Retinal pigment epithelial cell (primary cell): ENCODE data around the gene MYLK2.

Source experiments
- DNase-seq: peaks from one replicate; pipeline ENCODE4 v3.0.0-alpha.2; 2010; ENCODE audit warnings: low read depth
- H3K4me3 ChIP-seq: 2 replicates; pipeline ENCODE4 v1.5.1; 2011; ENCODE audit warnings: mild to moderate bottlenecking, low read length, control low read depth, moderate library complexity
- TF ChIP-seq, protein P1 (sequence below): conservative IDR thresholded peaks from 2 replicates; pipeline ENCODE4 v1.5.1; 2011; ENCODE audit warnings: low read depth, low read length, control low read depth, inconsistent platforms

MYLK2 gene

DNA sequence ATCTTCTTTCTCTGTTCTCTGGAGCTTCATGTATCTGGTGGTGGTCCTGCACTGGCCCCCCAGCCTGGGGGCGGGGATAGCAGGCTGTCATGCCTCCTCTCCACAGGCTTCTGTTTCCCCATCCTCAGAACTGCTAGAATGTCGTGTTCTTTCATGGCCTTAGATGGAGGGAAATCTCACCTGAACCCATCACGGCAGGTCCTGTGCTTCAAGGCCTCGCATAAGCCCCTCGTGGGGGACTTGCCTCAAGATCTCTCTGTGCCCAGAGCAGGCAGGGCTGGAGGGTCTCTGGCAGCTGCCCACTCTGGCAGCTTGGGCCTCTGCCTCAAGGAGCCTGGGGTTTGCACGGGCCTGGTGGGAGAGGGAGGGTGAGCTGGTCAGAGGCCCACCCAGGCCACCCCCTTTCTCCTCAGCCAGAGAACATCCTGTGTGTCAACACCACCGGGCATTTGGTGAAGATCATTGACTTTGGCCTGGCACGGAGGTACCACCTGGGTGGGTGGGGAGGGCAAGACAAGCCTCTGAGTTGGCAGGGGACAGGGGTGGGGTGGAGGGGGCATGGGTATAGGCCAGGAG, 11.3 kb downstream of the MYLK2 start:
- no peak for DNase-seq
- TF ChIP-seq, protein P1, sequence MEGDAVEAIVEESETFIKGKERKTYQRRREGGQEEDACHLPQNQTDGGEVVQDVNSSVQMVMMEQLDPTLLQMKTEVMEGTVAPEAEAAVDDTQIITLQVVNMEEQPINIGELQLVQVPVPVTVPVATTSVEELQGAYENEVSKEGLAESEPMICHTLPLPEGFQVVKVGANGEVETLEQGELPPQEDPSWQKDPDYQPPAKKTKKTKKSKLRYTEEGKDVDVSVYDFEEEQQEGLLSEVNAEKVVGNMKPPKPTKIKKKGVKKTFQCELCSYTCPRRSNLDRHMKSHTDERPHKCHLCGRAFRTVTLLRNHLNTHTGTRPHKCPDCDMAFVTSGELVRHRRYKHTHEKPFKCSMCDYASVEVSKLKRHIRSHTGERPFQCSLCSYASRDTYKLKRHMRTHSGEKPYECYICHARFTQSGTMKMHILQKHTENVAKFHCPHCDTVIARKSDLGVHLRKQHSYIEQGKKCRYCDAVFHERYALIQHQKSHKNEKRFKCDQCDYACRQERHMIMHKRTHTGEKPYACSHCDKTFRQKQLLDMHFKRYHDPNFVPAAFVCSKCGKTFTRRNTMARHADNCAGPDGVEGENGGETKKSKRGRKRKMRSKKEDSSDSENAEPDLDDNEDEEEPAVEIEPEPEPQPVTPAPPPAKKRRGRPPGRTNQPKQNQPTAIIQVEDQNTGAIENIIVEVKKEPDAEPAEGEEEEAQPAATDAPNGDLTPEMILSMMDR = no peak
- no peak overlapping the region for H3K4me3 ChIP-seq

DNA sequence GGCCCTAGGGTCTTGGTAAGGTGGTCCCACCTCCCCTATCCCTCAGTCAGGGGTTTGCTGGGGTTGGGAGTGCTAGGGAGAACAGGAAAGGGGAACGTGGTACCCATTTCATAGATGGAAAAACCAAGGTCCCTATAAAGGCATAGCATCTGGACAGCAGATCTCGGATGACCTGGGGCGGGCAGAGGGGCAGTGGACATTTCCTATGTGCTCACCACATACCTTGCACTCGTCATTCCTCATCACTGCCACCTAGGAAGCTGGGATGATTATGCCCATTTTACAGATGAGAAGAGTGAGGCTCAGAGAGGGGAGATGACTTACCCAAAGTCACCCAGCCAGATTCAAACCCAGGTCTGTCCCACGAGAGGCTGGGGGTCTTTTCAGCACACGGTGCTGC, 12.1 kb downstream of the MYLK2 start:
- H3K4me3 ChIP-seq = no peak overlapping the region
- no peak for DNase-seq
- TF ChIP-seq, protein P1 = no peak

DNA sequence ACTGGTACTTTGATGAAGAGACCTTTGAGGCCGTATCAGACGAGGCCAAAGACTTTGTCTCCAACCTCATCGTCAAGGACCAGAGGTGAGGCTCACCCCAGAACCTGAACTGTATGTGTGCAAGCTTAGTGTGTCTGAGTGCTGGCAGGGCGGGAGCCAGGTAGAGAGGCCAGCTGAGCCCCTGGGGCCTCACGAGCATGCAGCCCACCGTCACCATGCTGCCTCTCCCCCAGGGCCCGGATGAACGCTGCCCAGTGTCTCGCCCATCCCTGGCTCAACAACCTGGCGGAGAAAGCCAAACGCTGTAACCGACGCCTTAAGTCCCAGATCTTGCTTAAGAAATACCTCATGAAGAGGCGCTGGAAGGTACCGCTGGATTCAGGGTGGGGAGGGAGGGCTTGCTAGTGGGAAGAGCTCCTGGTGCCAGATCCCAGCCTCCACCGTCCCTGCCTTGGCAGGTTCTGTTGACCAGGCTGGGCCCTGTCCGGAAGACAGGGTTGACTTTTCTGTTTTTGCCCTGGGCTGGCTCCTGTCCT, 12.7 kb downstream of the MYLK2 start:
- DNase-seq = no peak
- TF ChIP-seq, protein P1 = no peak
- no peak overlapping the region for H3K4me3 ChIP-seq

DNA sequence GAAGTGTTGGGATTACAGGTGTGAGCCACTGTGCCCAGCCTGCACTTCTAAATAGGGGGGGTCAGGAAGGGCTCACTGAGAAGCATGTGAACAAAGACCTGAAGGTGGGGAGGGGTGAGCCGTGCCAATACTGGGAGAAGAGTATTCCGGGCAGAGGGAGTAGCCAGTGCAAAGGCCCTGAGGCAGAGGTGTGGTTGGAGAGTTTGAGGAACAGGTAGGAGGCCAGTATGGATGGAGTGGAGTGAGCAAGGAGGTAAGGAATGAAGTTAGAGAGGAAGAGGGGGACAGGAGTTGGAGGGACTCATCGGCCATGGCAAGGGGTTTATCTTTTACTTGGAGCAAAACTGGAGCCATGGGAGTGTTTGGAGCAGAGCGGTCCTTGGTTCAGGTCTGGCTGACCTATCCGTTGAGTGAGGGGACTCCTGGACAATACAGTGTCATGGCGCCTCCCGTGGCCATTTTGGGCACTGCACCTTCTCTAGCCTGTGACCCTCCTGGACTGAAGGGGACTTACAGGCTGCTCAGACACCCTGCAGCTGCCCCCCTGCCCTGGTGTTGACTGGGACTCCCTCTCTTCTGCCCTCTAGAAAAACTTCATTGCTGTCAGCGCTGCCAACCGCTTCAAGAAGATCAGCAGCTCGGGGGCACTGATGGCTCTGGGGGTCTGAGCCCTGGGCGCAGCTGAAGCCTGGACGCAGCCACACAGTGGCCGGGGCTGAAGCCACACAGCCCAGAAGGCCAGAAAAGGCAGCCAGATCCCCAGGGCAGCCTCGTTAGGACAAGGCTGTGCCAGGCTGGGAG, 14.2 kb downstream of the MYLK2 start:
- TF ChIP-seq, protein P1 = peak; percentile 87
- no peak for DNase-seq
- no peak overlapping the region for H3K4me3 ChIP-seq

DNA sequence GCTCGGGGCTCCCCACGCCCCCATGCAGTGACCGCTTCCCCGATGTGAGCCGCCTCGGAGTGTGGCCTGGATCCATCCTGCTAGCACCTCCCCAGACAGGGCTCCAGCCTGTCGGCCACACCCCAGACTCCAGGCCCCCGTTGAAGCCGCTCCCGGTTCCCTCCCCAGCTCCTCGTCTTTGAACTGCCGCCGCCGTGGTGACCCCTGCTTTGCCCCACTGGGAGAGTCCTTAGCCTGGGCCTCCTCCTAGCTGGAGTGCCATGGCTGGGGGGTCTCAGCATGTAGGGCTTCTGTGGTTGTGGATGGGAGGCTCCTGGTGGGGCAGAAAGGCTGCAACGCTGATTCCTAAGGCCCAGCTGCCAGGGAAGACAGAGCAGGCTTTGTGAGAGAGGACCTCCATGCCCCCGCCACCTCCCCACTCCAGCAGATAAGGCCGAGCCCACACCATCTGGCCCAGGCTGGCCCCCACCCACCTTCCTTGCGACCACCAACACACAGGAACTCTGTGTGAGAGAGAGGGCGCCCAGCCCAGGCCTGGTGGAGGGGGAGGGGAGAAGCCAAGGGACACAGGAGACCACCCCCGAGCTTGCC, 14.9 kb downstream of the MYLK2 start:
- no peak overlapping the region for H3K4me3 ChIP-seq
- TF ChIP-seq, protein P1 = no peak
- DNase-seq = no peak

DNA sequence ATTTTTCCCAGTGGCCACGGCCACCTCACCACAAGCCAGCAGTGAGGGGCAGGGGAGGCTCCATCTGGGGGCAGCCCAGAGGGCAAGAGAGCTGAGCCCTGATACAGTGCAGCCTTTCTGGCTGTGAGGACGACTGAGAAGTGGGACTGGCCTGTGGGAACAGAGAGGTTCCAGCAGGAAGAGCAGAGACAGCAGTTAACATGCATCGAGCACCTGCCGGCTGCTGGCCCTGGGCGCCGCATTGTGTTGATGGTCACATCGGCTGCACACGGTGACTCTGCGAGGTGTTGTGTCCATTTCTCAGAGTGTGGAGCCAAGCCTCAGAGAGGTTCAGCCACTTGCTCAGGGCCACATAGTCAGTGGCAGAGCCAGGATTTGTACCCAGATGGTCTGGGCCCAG, 16.4 kb downstream of the MYLK2 start:
- no peak for DNase-seq
- no peak overlapping the region for H3K4me3 ChIP-seq
- TF ChIP-seq, protein P1 = no peak
